Activated CD8-positive, alpha-beta memory T cell treated with anti-CD3 and anti-CD28 coated beads for 48 hours (primary cell): ENCODE measurements around the gene SLC1A4.

ENCODE experiments used
- DNase-seq, 3 experiments: peaks; one replicate each; pipeline ENCODE4 v3.0.0-alpha.2; 2020; ENCODE audit warnings: low read depth in 2 of 3, low spot score in 2 of 3

SLC1A4 gene

GRCh38 chr2:65071499-65072180 lies 82.4 kb downstream of the SLC1A4 start:
- DNase-seq: no peak

DNA sequence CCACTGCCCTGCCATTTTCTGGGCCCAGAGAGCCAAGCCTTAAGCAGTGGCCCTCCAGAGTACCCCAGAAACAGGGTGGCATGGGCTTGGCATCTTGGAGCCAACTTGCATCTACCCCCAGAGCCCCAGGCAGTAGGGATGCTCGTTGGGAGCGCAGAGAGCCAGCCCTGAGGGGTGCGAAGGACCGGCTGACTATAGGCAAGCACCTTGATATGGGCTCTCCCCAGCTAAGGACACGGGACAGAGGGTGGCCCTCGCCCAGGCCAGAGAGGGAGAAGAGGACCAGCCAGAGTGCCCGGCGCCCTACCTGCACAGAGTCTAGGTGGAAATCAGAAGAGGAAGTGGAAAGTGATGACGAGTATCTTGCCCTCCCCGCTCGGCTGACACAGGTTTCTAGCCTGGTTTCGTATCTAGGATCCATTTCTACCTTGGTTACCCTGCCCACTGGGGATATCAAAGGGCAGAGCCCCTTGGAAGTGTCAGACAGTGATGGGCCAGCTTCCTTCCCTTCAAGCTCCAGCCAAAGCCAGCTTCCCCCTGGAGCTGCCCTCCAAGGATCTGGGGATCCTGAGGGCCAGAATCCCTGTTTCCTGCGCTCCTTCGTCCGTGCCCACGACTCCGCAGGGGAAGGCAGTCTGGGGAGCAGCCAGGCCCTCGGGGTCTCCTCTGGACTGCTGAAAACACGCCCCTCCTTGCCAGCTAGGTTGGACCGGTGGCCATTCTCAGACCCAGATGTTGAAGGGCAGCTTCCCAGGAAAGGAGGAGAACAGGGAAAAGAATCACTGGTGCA lies 83.2 kb downstream of the SLC1A4 start:
- no peak for DNase-seq
